DMS 273 treated with DMSO at 0.1 percent for 48 hours (cell line): ENCODE measurements around the gene PSAT1.

Experiments
- DNase-seq: peaks from one replicate; lab custom pipeline; 2025; lab: John Stamatoyannopoulos, UW

Gene PSAT1

GRCh38 chr9:78316166-78316892 lies 19.4 kb downstream of the PSAT1 start:
- peak; percentile 26 for DNase-seq

DNA sequence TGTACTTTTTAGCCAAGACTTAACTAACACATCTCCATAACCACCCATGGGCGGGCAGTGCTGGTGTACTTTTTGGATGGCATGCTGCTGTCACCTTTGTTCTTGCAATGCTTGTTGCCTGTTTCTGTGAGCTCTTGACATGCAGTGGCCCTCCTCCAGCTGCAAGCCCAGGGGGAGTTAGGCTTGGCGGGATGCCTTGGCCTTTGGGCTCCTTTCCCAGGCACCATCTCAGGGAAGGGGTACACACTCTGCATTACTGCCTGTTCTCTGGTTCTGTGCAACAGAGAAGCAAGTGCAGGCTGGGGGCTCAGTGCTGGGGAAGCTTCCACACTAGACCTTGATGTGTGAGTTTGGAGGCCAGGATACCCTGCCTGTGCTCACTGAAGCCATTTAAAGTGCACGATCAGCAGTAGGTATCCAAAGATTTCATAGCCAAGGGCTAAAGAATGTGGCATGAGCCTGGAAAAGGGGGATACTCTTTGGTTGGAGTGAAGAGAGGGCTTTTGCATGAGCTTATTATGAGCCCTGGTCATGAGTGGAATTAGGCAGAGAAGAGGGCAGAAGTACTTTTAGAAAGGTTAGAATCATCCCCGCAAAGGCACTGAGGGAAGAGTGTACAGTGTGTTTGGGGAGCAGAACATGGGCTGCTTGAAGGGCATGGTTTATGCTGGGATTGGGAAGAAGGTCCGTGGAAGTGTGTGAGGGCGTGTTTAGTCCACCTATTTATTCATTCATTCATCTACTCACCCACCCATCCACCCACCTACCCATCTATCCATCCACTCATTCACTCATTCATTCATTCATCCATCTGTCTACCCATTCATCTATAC lies 22.5 kb downstream of the PSAT1 start:
- no peak for DNase-seq

DNA sequence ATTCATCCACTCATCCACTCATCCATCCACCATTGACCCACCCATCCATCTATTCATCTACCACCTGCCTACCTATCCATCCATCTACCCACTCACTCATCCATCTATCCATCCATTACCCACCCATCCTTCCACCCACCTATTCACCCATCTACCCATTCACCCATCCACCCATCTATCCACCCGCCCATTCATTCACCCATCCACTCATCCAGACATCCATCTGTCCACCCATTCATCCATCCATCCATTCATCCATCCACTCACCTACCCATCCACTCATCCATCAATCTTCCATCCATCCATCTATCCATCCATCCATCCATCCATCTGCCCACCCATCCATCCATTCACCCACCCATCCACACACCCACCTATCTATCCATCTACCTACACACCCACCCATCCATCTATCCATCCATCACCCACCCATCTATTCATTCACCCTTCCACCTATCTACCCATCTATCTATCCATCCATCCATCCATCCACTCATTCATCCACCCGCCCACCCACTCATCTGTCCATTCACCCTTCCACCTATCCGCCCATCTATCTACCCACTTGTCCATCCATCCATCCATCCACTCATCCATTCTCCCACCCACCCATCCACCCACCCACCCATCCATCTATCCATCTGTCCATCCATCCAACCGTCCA lies 23.2 kb downstream of the PSAT1 start:
- DNase-seq = no peak

DNA sequence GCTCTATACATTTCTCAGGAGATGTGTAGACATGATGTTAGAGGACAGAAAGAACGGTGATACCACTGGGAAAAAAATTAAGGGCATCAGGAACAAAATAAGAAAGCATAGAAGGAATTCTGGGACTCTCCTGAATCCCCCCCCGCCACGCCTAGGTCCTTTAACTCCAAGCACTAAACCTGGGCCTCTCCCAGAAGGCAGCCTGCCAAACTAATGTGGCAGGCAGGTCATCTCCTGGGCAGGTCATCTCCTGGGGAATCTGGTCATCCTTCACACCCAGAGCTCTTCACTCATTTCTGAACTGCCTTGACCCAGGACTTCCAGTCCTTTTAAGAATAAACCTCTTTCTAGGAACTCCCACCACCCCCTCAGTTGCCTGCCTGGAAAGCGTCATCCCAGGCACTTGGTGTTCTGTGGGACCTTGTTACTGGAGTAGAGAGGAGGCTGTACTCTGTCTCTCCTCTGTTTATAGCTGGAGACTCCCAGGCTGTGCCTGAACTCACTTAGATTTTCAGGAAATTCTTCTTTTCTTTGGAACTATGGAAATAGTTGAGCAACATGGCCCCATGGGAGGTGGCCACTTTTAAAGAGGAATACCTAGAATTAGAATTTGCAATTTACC lies 24.1 kb downstream of the PSAT1 start:
- no peak for DNase-seq

DNA sequence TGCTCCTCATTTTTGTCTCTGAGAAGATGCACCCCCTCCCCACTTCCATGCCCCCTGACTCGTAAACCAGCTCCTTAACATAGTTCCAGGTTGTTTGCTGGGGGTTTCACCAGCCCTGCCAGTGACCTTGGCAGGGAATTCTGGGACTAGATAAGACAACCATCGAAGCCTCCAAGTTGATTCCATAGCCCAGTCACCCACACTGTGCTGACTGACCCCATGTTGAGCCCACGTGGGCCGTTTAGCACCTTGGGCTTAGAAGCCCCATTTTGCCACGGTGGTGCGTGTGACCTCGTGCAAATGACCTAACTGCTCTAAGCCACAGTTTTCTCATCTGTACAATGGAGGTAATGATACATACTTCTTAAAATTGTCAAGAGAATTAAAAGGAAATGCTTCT lies 24.6 kb downstream of the PSAT1 start:
- DNase-seq = no peak

DNA sequence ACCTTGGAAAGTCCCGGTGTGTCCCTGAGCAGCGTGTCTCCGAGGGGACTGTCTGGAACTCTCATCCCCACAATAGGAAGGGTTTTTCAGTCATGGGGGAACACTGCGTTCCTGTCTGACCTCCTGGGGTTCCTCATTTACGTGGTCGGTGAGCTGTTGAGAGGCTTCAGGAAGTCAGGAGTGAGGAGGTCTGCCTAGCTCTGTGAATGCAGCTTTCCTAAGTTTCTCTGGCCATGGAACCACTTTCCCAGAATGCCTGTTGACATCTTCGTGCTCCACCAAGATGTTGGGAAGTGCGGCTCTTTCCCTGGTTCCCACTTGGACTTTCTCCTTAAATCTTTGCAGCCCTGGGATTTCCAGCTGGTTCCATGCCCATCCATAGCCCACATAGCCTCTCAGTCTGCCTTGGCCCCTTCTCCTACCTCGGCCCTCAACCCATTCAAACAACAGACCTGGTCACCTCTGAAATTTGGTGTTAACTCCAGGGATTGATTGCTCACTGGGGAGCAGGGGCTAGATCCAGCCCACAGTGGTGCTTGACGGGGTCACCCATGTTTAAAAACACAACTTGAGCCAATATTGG lies 27.2 kb downstream of the PSAT1 start:
- DNase-seq = no peak

DNA sequence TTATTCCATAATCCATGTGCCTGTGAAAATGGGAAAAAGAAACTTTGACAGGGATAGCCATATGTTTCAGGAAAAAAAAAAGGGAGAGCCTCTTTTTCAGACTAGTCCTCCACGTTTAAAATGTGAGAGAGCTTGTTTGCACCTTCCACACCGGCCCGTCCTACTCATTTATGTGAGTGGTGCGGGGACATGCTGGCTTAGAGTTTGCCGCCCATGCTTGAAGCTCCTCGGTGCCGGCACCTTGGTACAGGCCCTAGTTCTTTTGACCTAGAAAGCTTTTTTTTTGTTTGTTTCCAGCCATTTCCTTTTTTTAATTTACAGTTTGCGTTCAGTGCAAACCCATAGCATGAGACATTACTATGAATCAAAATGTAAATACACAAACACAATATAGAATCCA lies 27.8 kb downstream of the PSAT1 start:
- DNase-seq = no peak

GRCh38 chr9:78325343-78325742 lies 28.4 kb downstream of the PSAT1 start:
- peak; percentile 73 for DNase-seq

- DNase-seq = no peak
Observed at GRCh38 chr9:78325846-78326360, 29.0 kb downstream of the PSAT1 start.

DNA sequence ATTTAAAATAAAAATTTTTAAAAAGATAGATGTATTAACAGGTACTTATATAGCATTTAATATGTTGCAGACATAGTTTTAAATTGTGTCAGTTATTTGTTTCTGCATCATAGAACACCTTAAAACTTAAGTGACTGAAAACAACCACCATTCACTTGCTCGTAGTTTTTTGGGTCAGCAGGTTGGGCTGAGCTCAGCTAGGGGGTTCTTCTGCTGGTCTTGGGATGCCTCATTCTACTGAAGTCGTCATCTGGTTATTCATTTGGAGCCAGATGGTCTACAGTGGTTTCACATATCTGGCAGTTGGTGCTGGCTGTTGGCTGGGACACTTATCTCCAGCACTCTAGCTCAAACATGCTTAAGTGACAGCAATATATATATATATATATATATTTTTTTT lies 29.6 kb downstream of the PSAT1 start:
- no peak for DNase-seq

- DNase-seq = no peak
Observed at GRCh38 chr9:78332381-78332780, 35.5 kb downstream of the PSAT1 start.

GRCh38 chr9:78348848-78349247 lies 51.9 kb downstream of the PSAT1 start:
- no peak for DNase-seq

GRCh38 chr9:78351816-78352215 lies 54.9 kb downstream of the PSAT1 start:
- no peak for DNase-seq

- no peak for DNase-seq
Observed at GRCh38 chr9:78354324-78354973, 57.5 kb downstream of the PSAT1 start.

GRCh38 chr9:78354989-78355388 lies 58.1 kb downstream of the PSAT1 start:
- DNase-seq = no peak

DNA sequence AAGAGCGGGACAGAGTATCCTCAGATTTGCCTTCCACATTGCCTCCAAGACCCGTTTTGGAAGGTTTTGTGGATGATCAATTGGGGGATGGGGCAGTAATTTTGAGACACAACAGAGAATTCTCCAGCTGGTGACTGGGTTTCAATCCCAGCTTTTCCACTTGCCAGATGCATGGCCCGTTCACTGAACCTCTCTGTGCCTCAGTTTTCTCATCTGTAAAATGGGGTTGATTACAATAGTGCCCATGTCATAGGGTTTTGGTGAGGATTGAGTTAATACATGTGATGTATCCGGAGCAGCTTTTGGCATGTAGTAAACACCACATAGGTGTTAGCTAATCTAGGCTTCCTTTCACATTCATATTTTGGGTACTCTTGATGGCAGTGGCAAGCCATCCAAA lies 59.7 kb downstream of the PSAT1 start:
- no peak for DNase-seq

GRCh38 chr9:78357165-78357873 lies 60.4 kb downstream of the PSAT1 start:
- no peak for DNase-seq

DNA sequence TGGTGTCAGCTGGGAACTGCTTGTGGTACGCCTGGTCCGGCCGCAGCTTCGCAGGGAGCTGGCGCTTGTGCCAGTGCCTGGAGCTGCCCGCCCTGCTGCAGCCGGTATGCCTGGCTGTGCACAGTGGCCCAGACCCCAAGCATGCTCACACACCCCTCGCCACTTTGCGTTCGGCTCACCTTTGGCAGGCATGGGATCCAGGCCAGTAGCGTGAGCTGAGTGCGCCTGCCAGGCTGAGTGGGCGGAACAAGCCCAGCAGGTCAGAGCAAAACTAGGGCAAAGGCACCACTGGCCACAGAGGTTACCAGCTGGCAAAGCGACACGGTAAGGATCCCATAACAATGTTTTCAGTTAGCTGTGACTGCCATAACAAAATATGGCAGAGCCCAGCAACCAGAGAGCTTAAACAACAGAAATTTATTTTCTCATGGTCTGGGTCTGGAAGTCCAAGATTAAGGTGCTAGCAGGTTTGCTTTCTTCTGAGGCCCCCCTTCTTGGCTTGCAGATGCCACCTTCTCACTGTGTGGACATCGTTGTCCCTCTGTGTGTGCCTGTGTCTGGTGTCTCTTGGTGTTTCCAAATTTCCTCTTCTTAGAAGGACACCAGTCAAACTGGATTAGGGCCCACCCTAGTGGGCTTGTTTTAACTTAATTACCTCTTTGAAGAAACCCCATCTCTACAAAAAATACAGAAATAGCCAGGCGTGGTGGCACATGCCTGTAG lies 61.6 kb downstream of the PSAT1 start:
- DNase-seq = no peak

DNA sequence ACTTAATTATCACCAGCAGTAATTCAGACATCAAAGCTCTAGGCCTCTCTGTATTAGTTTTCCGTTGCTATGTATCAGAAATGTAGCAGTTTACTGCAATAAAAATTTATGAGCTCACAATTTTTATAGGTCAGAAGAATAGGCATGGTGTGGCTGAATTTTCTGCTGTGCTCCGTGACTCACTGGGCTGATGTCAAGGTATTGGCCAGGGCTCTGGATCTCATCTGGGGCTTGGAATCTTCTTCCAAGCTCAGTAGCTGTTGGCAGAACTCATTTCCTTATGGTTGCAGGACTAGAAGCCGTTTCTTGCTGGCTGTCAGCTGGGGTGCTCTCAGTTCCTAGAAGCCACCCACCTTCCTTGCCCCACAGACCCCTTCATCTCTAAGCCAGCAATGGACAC lies 66.3 kb downstream of the PSAT1 start:
- no peak for DNase-seq
